A673 (cell line): ENCODE results near the gene PARP8. TPM values are rescaled to one million over a fixed set of nuclear protein-coding genes. Genes with fewer than 3 reads are reported as not detected.
"Not testable (repeated sequence)": the region's sequence is repeated elsewhere in the genome, so short reads cannot be mapped to it uniquely, and the experiment has no call there.

Source experiments
- BruUV-seq: library from RNA; stranded (reverse); fragments of 400-500 nt; replicated peaks from 2 replicates; lab custom pipeline; 2021; lab: Mats Ljungman, UMichigan
- CTCF ChIA-PET: fragments of 300-600 bp; sonication (Branson Sonifier 250); formaldehyde crosslinking; loops from one replicate; lab custom pipeline; 2022; ENCODE audit warnings: antibody characterized with exemption; lab: Charles Lee
- POLR2A ChIA-PET: fragments of 300-600 bp; sonication (Branson Sonifier 250); formaldehyde crosslinking; loops from one replicate; lab custom pipeline; 2022; ENCODE audit warnings: antibody characterized with exemption; ENCODE audit not compliant: low non-redundant PET; lab: Charles Lee
- DNase-seq: peaks from one replicate; pipeline ENCODE4 v3.0.0-alpha.2; 2015; ENCODE audit warnings: low spot score
- H3K27ac ChIP-seq: fragments of 200-600 bp; sonication (generic); 2 replicates; pipeline ENCODE4 v1.5.1; 2016; ENCODE audit warnings: mixed run types, low read depth, mild to moderate bottlenecking, mixed read lengths, antibody characterized with exemption, low read length; ENCODE audit not compliant: poor library complexity, severe bottlenecking
- H3K27me3 ChIP-seq: fragments of 200-600 bp; sonication (generic); replicated peaks from 2 replicates; pipeline ENCODE4 v1.6.1; 2017; ENCODE audit warnings: mixed run types, low read depth, mild to moderate bottlenecking, mixed read lengths, antibody characterized with exemption, low read length; ENCODE audit not compliant: insufficient read depth, poor library complexity
- H3K36me3 ChIP-seq: fragments of 200-600 bp; sonication (generic); 2 replicates; pipeline ENCODE4 v1.6.1; 2016; ENCODE audit warnings: mixed run types, mild to moderate bottlenecking, mixed read lengths, antibody characterized with exemption, low read length; ENCODE audit not compliant: insufficient read depth, poor library complexity, severe bottlenecking
- H3K4me1 ChIP-seq: fragments of 200-600 bp; sonication (generic); 2 replicates; pipeline ENCODE4 v1.6.1; 2017; ENCODE audit warnings: mixed run types, mild to moderate bottlenecking, mixed read lengths, antibody characterized with exemption, low read length; ENCODE audit not compliant: insufficient read depth, poor library complexity, severe bottlenecking
- H3K4me3 ChIP-seq: fragments of 200-600 bp; sonication (generic); 2 replicates; pipeline ENCODE4 v1.5.1; 2016; ENCODE audit warnings: low read depth, mixed run types, mild to moderate bottlenecking, mixed read lengths, low read length; ENCODE audit not compliant: poor library complexity, severe bottlenecking
- H3K9me3 ChIP-seq: fragments of 200-600 bp; sonication (generic); 2 replicates; pipeline ENCODE4 v1.6.1; 2016; ENCODE audit warnings: mixed run types, low read depth, mild to moderate bottlenecking, mixed read lengths, antibody characterized with exemption, low read length; ENCODE audit not compliant: poor library complexity, severe bottlenecking
- CTCF ChIP-seq: fragments of 300-800, 200-600 bp; sonication (generic); conservative IDR thresholded peaks from 2 replicates; pipeline ENCODE4 v1.5.1; 2017; ENCODE audit warnings: low read depth, mild to moderate bottlenecking, antibody characterized with exemption, low read length, moderate library complexity, mixed read lengths
- EZH2 ChIP-seq: fragments of 200-600 bp; sonication (generic); IDR thresholded peaks from 2 replicates; pipeline ENCODE4 v1.6.1; 2017; ENCODE audit warnings: borderline replicate concordance, low read depth, mild to moderate bottlenecking, mixed read lengths, antibody characterized with exemption, low read length; ENCODE audit not compliant: poor library complexity, severe bottlenecking
- intact Hi-C: fragments of 100-400 bp; cut with micrococcal nuclease; formaldehyde crosslinking; loops from one replicate; pipeline ENCODE4 v1.10.0; 2022; ENCODE audit not compliant: unreplicated experiment
- total RNA-seq: library from RNA; stranded (reverse); gene quantifications from 2 replicates; pipeline ENCODE4 v1.2.3, GENCODE V29; 2021

Gene PARP8
- total RNA-seq, 1 experiment from 2014 or later = 18.0 TPM

- ChIA-PET POLR2A (no interaction called here), CTCF (no interaction called here)
- peak overlapping the region; percentile 81 for H3K27ac ChIP-seq
- peak overlapping the region; percentile 66 for H3K4me3 ChIP-seq
- BruUV-seq = no TSS peak
- DNase-seq = peak; percentile 71
- intact Hi-C loops = loop anchor here (5.0 kb wide), 1 partner anchor 80 kb away; no protein-coding TSS in a partner anchor
- H3K4me1 ChIP-seq = peaks cover 4% of the 10 kb centered on the region
- no peaks in the 10 kb centered on the region for H3K9me3 ChIP-seq
- no peaks in the 10 kb centered on the region for H3K36me3 ChIP-seq
- H3K27me3 ChIP-seq = no peaks in the 10 kb centered on the region
- TF ChIP-seq EZH2 = no peak
- no peak for TF ChIP-seq CTCF
Observed at GRCh38 chr5:50667023-50667652, 701 bp downstream of the PARP8 start.

GRCh38 chr5:50667653-50668595 is 1.5 kb downstream of the PARP8 start:
- intact Hi-C loops = loop anchor here (5.0 kb wide), 1 partner anchor 79 kb away; no protein-coding TSS in a partner anchor
- H3K9me3 ChIP-seq = no peaks in the 10 kb centered on the region
- peak; percentile 77 for DNase-seq
- H3K27me3 ChIP-seq = no peaks in the 10 kb centered on the region
- ChIA-PET POLR2A (no interaction called here), CTCF (no interaction called here)
- no peaks in the 10 kb centered on the region for H3K36me3 ChIP-seq
- BruUV-seq = no TSS peak
- H3K4me3 ChIP-seq = peak overlapping the region; percentile 66
- H3K27ac ChIP-seq = peak overlapping the region; percentile 81
- TF ChIP-seq CTCF = no peak
- no peak for TF ChIP-seq EZH2
- H3K4me1 ChIP-seq = peaks cover 4% of the 10 kb centered on the region

GRCh38 chr5:50668636-50669035 is 2.2 kb downstream of the PARP8 start:
- POLR2A ChIA-PET, CTCF ChIA-PET, H3K27me3 ChIP-seq, DNase-seq, H3K36me3 ChIP-seq, H3K9me3 ChIP-seq, H3K27ac ChIP-seq, H3K4me1 ChIP-seq: not testable (repeated sequence)
- BruUV-seq = TSS peak; percentile 49
- intact Hi-C loops = loop anchor here (5.0 kb wide), 1 partner anchor 79 kb away; no protein-coding TSS in a partner anchor
- H3K4me3 ChIP-seq = peak overlapping the region; percentile 66
